ENCODE measurements around the gene EFHC2.
"Not testable (repeated sequence)": the region's sequence is repeated elsewhere in the genome, so short reads cannot be mapped to it uniquely, and the experiment has no call there.

EFHC2 gene

GRCh38 chrX:44224760-44225159, 118.7 kb downstream of the EFHC2 start:
- DNase-seq (ENCODE audit: low spot score), result no peak

DNA sequence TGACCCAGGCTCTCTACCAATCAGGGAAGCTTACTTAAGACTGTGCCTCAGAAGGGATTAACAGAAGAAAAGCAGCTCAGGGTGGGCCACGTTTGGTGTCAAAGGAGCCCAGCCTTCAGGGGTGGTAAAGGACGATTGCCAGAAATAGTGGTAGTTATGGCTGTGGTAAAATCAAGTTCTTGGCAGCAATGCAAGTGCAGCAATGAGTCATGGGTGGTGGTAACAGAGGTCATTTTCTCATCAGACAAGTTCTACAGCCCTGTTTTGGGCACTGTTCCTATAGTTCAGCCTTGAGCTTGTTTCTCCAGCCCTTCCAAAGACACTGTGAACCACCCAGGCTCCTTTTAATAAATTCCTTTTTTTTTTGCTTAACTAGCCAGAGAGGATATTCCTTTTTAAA, 120.3 kb downstream of the EFHC2 start:
- no peak for DNase-seq (ENCODE audit: low spot score)
- TF ChIP-seq CTCF (IDR thresholded peaks at IDR 0.05; ENCODE audit: extremely low read depth, missing control alignments), result no peak

More at GRCh38 chrX:44224760-44225159, 118.7 kb downstream of the EFHC2 start:
- TF ChIP-seq CTCF (IDR thresholded peaks at IDR 0.05; ENCODE audit: extremely low read depth, missing control alignments), result no peak

DNA sequence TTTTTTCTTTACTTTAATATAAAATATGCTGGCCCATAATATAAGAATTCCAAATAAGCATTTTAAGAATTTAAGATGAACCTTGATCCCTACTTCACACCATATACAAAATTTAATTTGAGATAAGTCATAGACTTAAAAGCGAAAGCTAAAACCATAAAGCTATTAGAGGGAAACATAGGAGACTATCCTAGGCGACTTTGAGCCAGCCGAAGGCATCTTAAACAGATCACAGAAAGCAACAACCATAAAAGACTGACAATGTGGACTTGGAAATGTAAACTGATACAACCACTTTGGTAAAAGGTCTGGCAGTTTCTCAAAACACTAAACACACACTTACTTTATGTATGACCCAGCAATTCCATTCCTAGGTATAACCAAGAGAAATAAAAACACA, 125.0 kb downstream of the EFHC2 start:
- no peak for TF ChIP-seq CTCF (IDR thresholded peaks at IDR 0.05; ENCODE audit: extremely low read depth, missing control alignments)
- no peak for DNase-seq (ENCODE audit: low spot score)

DNA sequence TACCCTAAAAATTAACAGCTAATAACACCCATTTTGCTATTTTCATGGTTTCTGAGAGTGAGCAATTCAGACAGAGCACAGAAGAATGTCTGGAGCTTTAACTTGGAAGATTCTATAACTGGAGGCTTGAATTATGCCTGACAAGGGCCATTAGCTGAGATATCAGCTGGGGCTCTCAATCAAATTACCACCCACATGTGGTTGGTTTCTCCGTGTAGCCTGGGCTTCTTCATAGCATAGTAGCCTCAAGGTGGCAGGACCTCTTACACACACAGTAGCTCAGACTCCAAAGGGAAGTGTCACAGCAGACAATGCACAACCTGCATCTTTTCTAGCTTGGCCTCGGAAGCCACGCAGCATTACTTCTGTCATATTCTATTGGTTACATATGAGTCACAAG, 127.3 kb downstream of the EFHC2 start:
- TF ChIP-seq CTCF (IDR thresholded peaks at IDR 0.05; ENCODE audit: extremely low read depth, missing control alignments), result no peak
- DNase-seq (ENCODE audit: low spot score), result no peak

- TF ChIP-seq CTCF (IDR thresholded peaks at IDR 0.05; ENCODE audit: extremely low read depth, missing control alignments), result no peak
- no peak for DNase-seq (ENCODE audit: low spot score)
These were observed 139.7 kb downstream of the EFHC2 start for GRCh38 chrX:44203791-44204190.

DNA sequence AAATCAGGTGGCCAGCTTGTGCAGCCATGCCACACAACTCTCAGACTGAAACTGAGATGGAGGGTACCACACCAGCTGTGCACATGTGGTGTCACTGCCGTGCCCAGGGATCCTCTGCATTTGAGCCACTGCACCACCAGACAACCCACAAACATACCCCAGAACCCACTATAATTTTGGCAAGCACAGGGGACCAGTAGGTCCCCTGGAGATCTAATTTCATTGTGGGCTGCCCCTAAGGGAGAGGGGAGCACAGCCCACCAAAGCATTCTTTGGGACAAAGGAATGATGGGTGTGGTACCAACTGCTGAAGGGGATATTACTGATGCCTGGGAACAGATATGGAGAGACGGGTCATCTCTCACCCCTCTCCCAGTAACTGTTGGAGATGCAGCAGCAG, 140.9 kb downstream of the EFHC2 start:
- no peak for TF ChIP-seq CTCF (IDR thresholded peaks at IDR 0.05; ENCODE audit: extremely low read depth, missing control alignments)
- no peak for DNase-seq (ENCODE audit: low spot score)

GRCh38 chrX:44189116-44189515, 154.4 kb downstream of the EFHC2 start:
- DNase-seq (ENCODE audit: low spot score), result no peak
- no peak for TF ChIP-seq CTCF (IDR thresholded peaks at IDR 0.05; ENCODE audit: extremely low read depth, missing control alignments)

- not testable (repeated sequence) for DNase-seq (ENCODE audit: low spot score)
These were observed 155.6 kb downstream of the EFHC2 start for GRCh38 chrX:44187915-44188314.
